GM12878 (cell line): ENCODE measurements around the gene GPC3.
"Not testable (repeated sequence)": the region's sequence is repeated elsewhere in the genome, so short reads cannot be mapped to it uniquely, and the experiment has no call there.

Experiments
- ATF2 ChIP-seq: IDR thresholded peaks from 2 replicates; pipeline ENCODE4 v1.6.1; 2012; ENCODE audit warnings: low read length, inconsistent platforms
- CTCF ChIP-seq, 3 experiments: IDR thresholded peaks in 2 of 3; conservative IDR thresholded peaks in 1 of 3; 2 replicates each; pipeline ENCODE4 v1.5.1; 2011; ENCODE audit warnings: low read depth in 3 of 3, low read length in 3 of 3, mild to moderate bottlenecking in 3 of 3, control low read depth in 2 of 3, moderate library complexity in 2 of 3, inconsistent platforms in 1 of 3, mixed read lengths in 1 of 3; ENCODE audit not compliant: control insufficient read depth in 2 of 3, insufficient read depth in 1 of 3; ENCODE audit errors: extremely low read depth in 1 of 3
- E2F4 ChIP-seq: IDR thresholded peaks from 2 replicates; pipeline ENCODE4 v1.6.1; 2012; ENCODE audit warnings: low read depth, low read length, improper control_type of control experiment
- FOS ChIP-seq: IDR thresholded peaks from 3 replicates; pipeline ENCODE4 v1.6.1; 2011; ENCODE audit warnings: borderline replicate concordance; ENCODE audit not compliant: insufficient read length; ENCODE audit errors: extremely low read depth
- FOXM1 ChIP-seq: IDR thresholded peaks from 2 replicates; pipeline ENCODE4 v1.6.1; 2012; ENCODE audit warnings: low read depth, mild to moderate bottlenecking, inconsistent platforms, low read length, moderate library complexity
- GABPA ChIP-seq: IDR thresholded peaks from 2 replicates; pipeline ENCODE4 v1.6.1; 2014; ENCODE audit warnings: antibody characterized with exemption, low read depth, mild to moderate bottlenecking, inconsistent platforms
- MAX ChIP-seq: IDR thresholded peaks from 2 replicates; pipeline ENCODE4 v1.6.1; 2012; ENCODE audit warnings: low read depth, low read length, improper control_type of control experiment
- NR2C1 ChIP-seq: fragments of 450-650 bp; IDR thresholded peaks from 2 replicates; pipeline ENCODE4 v1.6.1; 2017; ENCODE audit warnings: antibody characterized with exemption, mild to moderate bottlenecking, moderate library complexity
- POLR2A ChIP-seq: IDR thresholded peaks from 2 replicates; pipeline ENCODE4 v1.6.1; 2011; ENCODE audit warnings: low read depth, mild to moderate bottlenecking, low read length
- RBBP5 ChIP-seq: fragments of 200-600 bp; sonication (generic); conservative IDR thresholded peaks from 2 replicates; pipeline ENCODE4 v1.6.1; 2016
- REST ChIP-seq: IDR thresholded peaks from 2 replicates; pipeline ENCODE4 v1.6.1; 2012; ENCODE audit warnings: mild to moderate bottlenecking, low read depth, low read length
- SUZ12 ChIP-seq: fragments of 200-600 bp; sonication (generic); IDR thresholded peaks from one replicate; pipeline ENCODE4 v1.6.1; 2018; ENCODE audit warnings: antibody characterized with exemption, mild to moderate bottlenecking; ENCODE audit not compliant: unreplicated experiment
- YY1 ChIP-seq: IDR thresholded peaks from 2 replicates; pipeline ENCODE4 v1.6.1; 2011; ENCODE audit warnings: low read depth, mild to moderate bottlenecking, low read length
- ZBTB4 ChIP-seq: fragments of 450-650 bp; formaldehyde crosslinking; IDR thresholded peaks from 2 replicates; pipeline ENCODE4 v1.4.0; 2022; ENCODE audit warnings: mild to moderate bottlenecking, moderate library complexity

GRCh38 chrX:133526773-133527172 lies 458.6 kb downstream of the GPC3 start:
- not testable (repeated sequence) for TF ChIP-seq ZBTB4; E2F4; FOXM1; GABPA; YY1; CTCF (IDR thresholded peaks at IDR 0.05 in 2 of 3, conservative IDR thresholded peaks at IDR 0.05 in 1 of 3; ENCODE audit: control insufficient read depth in 2 of 3, extremely low read depth in 1 of 3, insufficient read depth in 1 of 3, low read depth in 3 of 3, low read length in 3 of 3); MAX; FOS; POLR2A; RBBP5; SUZ12; REST; ATF2; NR2C1
